Measurements from ENCODE around the gene EPHB2. TPM values are rescaled to one million over a fixed set of nuclear protein-coding genes. Genes with fewer than 3 reads are reported as not detected.

Gene EPHB2
- total and polyA plus RNA-seq, 2 of the 4 experiments (the other 2 are of a cell fraction) = 52.3 to 58.8 TPM

GRCh38 chr1:22662986-22663408 lies 47.6 kb upstream of the EPHB2 start:
- H2BK120ac ChIP-seq (ENCODE audit: low read depth, low read length) = no peak overlapping the region
- H3K56ac ChIP-seq (ENCODE audit: extremely low read depth, insufficient read depth, low read length) = no peak overlapping the region
- TF ChIP-seq RFX5 (IDR thresholded peaks at IDR 0.05; ENCODE audit: low read depth, low read length) (no peak), POLR2A (IDR thresholded peaks at IDR 0.05; ENCODE audit: low read depth, low read length) (no peak), ELK1 (IDR thresholded peaks at IDR 0.05; ENCODE audit: borderline replicate concordance, low read depth, low read length) (no peak), RCOR1 (IDR thresholded peaks at IDR 0.05; ENCODE audit: insufficient replicate concordance, low read length) (no peak), MXI1 (IDR thresholded peaks at IDR 0.05; ENCODE audit: borderline replicate concordance, low read depth, low read length) (no peak), FOS (IDR thresholded peaks at IDR 0.05; ENCODE audit: low read depth, low read length) (no peak), NFE2L2 (IDR thresholded peaks at IDR 0.05; ENCODE audit: low read depth, low read length) (no peak), MAFK (IDR thresholded peaks at IDR 0.05; ENCODE audit: low read depth, low read length) (no peak), USF2 (IDR thresholded peaks at IDR 0.05; ENCODE audit: low read depth, low read length) (no peak), SMC3 (IDR thresholded peaks at IDR 0.05; ENCODE audit: low read depth, low read length) (no peak), BHLHE40 (IDR thresholded peaks at IDR 0.05; ENCODE audit: low read depth, low read length) (no peak), CTCF (conservative IDR thresholded peaks at IDR 0.05; ENCODE audit: low read depth, low read length) (no peak), RAD21 (IDR thresholded peaks at IDR 0.05; ENCODE audit: low read length) (no peak), CEBPB (IDR thresholded peaks at IDR 0.05; ENCODE audit: low read depth, low read length) (no peak), MAZ (IDR thresholded peaks at IDR 0.05; ENCODE audit: borderline replicate concordance, low read depth, low read length) (no peak)
- ChIA-PET POLR2A (ENCODE audit: unreplicated experiment) (no interaction called here), CTCF (no interaction called here)
- H2BK20ac ChIP-seq (ENCODE audit: low read depth, low read length) = no peak overlapping the region
- H2BK15ac ChIP-seq (ENCODE audit: low read depth, low read length) = no peak overlapping the region
- no peak overlapping the region for H2AK5ac ChIP-seq (ENCODE audit: low read depth, low read length)
- no peak overlapping the region for H3K18ac ChIP-seq (ENCODE audit: low read depth, low read length)
- no peak overlapping the region for H3K23ac ChIP-seq (ENCODE audit: low read depth, low read length)
- in situ Hi-C loops (cut with MboI; ENCODE audit: low sequenced_read_pairs) (no loop called here), dilution Hi-C loops (cut with HindIII; ENCODE audit: low sequenced_read_pairs, unreplicated experiment) (no loop called here), intact Hi-C loops (cut with micrococcal nuclease) (loop anchor here (10.0 kb wide), 1 partner anchor 302 kb away; no protein-coding TSS in a partner anchor)
- DNase-seq = no peak
- H3K9me1 ChIP-seq (ENCODE audit: insufficient read depth, low read length) = no peaks in the 10 kb centered on the region
- no peak overlapping the region for H3K4me2 ChIP-seq (ENCODE audit: low read depth, low read length)
- peak overlapping the region; percentile 42 for H2AK9ac ChIP-seq (replicated peaks; ENCODE audit: low read depth, low read length, poor library complexity)
- H3K36me3 ChIP-seq (ENCODE audit: control insufficient read depth, insufficient read depth, low read length) = no peaks in the 10 kb centered on the region
- no peak; the same call in 1 of the 2 replicates for ATAC-seq (ENCODE audit: low read depth)
- no peak overlapping the region for H3K27ac ChIP-seq (ENCODE audit: insufficient read depth, low read length)
- H4K8ac ChIP-seq (ENCODE audit: low read depth in 2 of 2, low read length in 2 of 2) = no peak overlapping the region
- no peak overlapping the region for H2BK5ac ChIP-seq (ENCODE audit: low read depth, low read length, poor library complexity, severe bottlenecking)
- no peak overlapping the region for H3K4me3 ChIP-seq (ENCODE audit: insufficient read depth, low read depth, low read length)
- no TSS peak for BruUV-seq (replicated peaks)
- H3K4ac ChIP-seq (ENCODE audit: low read depth, low read length) = no peak overlapping the region
- peaks cover 75% of the 10 kb centered on the region for H3K27me3 ChIP-seq (ENCODE audit: control insufficient read depth, insufficient read depth, low read length)
- H4K20me1 ChIP-seq (ENCODE audit: insufficient read depth, low read length) = no peaks in the 10 kb centered on the region
- H2AFZ ChIP-seq (replicated peaks; ENCODE audit: low read length, poor library complexity) = peak overlapping the region; percentile 51
- H3K4me1 ChIP-seq (ENCODE audit: control insufficient read depth, insufficient read depth, low read length) = no peaks in the 10 kb centered on the region
- WGBS, 2 experiments (ENCODE audit: extremely low coverage in 2 of 2, insufficient read length in 1 of 2) = 55% methylated on average over 7 of the region's 8 CpGs; no CpG with 5 or more reads in 1 of the 2 experiments
- H4K91ac ChIP-seq (ENCODE audit: insufficient read depth, low read depth, low read length) = no peak overlapping the region
- no peak overlapping the region for H4K5ac ChIP-seq (ENCODE audit: low read depth, low read length)
- no peaks in the 10 kb centered on the region for H3K9me3 ChIP-seq (ENCODE audit: control insufficient read depth, insufficient read depth, low read length)
- H3K79me1 ChIP-seq (ENCODE audit: low read depth in 1 of 2, low read length in 2 of 2) = no peaks in the 10 kb centered on the region
- no peak overlapping the region for H3K9ac ChIP-seq (ENCODE audit: low read depth, low read length)
- H3K14ac ChIP-seq (replicated peaks; ENCODE audit: low read depth, low read length) = no peak overlapping the region

Data from IMR-90 (cell line).